GM19023 (cell line): Measurements from ENCODE around the gene DPF3.

Experiments used
- ATAC-seq: cut with Tn5 transposase; IDR thresholded peaks from one replicate; pipeline ENCODE4 v1.9.1; 2021; ENCODE audit warnings: mild to moderate bottlenecking, moderate library complexity; ENCODE audit not compliant: unreplicated experiment

DPF3 gene

DNA sequence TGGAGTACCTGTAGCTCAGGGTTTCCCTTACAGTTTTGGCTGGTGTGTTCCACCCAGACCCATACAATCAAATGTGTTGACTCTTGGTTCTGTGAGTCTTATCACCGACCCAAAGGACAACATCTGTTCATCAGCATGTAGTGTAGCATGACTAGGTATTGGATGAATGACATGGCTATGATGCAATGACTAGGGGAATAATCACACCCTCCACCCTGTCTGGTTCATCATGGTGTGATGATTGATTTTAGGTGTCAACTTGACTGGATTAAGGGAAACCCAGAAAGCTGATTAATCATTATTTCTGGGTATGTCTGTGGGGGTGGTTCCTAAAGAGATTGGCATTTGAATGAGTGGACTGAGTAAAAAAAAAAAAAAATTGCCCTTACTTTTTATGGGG, 311.3 kb downstream of the DPF3 start:
- ATAC-seq, result no peak

DNA sequence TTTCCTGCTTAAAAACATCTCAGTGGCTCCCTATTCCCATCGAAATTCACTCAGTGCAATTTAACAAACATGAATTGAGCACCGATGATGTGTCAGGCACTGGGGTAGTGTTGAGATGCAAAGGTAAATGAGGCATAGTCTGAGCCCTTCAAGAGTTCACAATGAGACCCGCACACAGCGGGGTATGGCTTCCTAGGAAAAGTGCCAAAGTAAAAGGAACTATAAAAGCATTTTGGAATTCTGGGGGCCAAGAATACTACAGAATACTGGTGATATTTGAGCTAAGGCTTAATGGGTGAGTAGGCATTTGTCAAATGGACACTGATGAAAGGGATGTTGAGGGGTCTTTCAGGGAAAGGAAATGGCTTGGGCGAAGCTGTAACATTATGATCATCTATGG, 315.4 kb downstream of the DPF3 start:
- ATAC-seq, result no peak

DNA sequence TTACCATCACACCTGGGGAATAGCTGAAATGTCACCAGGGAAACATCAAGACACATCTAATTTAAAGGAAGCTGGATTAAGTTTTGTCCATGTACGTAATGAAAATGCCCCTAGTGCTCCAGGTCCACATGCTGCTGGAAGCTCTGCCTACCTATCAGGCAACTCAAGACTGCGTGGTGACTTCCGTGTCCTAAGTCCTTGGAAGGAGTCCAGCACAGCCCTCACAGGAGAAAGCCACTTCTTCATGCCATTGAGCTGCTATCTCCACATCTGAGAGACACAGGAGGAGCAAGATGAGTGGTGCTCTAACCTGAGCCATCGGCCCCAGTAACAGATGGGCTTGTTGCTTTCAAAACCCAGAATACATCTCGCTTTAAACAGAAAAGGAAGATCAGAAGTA, 316.4 kb downstream of the DPF3 start:
- no peak for ATAC-seq

DNA sequence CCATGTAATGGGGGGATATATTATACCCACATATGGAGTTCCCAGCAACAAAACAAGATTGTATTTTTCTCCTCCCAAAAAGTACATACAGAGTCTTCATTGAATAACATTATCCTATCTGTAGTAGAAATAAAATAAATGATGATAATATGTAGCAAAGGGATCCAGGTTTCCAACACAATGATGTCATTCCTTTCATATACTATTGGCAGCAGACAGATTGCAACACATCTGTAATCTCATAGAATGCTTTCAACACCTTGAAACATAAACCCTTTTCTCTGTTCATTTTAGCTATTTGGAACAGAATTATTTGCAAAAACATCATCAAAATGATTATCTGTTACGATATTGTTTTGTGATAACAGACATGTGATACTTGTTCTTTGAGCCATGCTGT, 317.6 kb downstream of the DPF3 start:
- ATAC-seq, result no peak

DNA sequence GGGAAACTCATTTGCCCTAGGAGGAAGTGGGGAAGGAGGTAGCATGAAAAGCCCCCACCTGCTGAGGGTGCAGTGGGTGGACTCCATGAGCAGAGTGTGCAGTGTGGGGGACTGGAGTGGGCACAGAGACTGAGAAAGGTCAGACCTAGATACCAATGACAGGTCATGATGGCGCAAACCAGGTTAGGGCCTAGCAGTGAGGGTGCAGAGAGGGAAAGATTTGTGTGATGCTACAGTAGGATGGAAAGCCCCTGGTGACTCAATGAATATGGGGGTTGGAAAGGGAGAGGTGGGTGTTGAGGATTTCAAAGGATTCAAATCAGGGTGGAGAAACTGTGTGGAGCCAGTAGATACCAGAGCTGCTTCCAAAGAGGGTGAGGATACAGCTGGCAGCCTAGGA, 319.2 kb downstream of the DPF3 start:
- ATAC-seq, result no peak

DNA sequence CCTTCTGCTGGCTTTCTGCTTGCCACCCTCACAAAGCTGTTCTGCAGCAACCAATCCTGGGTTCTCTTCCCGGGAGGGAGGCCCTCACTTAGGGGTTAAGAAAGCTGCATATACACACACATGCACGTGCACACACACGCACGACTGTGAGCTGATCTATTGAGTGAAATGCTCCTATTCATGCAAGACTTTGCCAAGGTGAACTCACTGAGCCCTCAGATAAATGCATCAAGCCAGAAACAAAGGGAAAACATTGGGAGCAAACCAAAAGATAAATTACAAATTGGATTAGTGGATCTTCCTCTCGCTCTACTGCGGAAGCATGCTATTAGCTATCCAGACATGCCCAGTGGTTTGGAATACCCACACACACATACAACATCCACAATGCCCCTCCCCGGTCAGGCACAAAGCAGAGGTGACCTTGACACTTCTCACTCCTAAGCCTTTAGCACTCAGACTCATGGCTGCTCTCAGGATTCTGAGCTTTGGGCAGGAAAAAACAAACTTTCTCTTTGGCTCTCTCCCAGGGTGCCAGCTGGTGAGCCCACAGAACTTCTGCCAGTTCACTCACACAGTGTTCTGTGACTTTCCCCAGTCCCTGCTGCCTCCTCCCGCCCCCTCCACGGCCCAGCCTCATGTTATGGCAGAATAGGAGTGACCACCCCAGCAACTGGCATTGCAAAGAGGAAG, 320.0 kb downstream of the DPF3 start:
- ATAC-seq, result no peak
